Activated CD4-positive, alpha-beta T cell treated with anti-CD3 and anti-CD28 coated beads for 36 hours (primary cell): ENCODE results near the gene ARMCX2. TPM values are rescaled to one million over a fixed set of nuclear protein-coding genes. Genes with fewer than 3 reads are reported as not detected.
"Not testable (repeated sequence)": the region's sequence is repeated elsewhere in the genome, so short reads cannot be mapped to it uniquely, and the experiment has no call there.

Source experiments
- ATAC-seq: fragments of 200-7000 bp; cut with Tn5 transposase; one replicate; pipeline ENCODE4 v1.10.0; 2021; ENCODE audit warnings: mild to moderate bottlenecking, moderate library complexity
- CTCF ChIA-PET: fragments of 350-600 bp; sonication (Branson Sonifier 250); formaldehyde crosslinking; loops from one replicate; lab custom pipeline; 2021; ENCODE audit warnings: antibody characterized with exemption; lab: Charles Lee
- POLR2A ChIA-PET: fragments of 350-600 bp; sonication (Branson Sonifier 250); formaldehyde crosslinking; loops from one replicate; lab custom pipeline; 2021; ENCODE audit warnings: antibody characterized with exemption, inconsistent platforms; lab: Charles Lee
- DNase-seq: peaks from one replicate; pipeline ENCODE4 v3.0.0-alpha.2; 2020
- H3K27ac Mint-ChIP-seq: one replicate; pipeline ENCODE4 v1.8.0; 2021; ENCODE audit warnings: mixed read lengths
- H3K27me3 Mint-ChIP-seq: one replicate; pipeline ENCODE4 v1.8.0; 2021; ENCODE audit warnings: mixed read lengths
- H3K36me3 Mint-ChIP-seq: one replicate; pipeline ENCODE4 v1.8.0; 2021; ENCODE audit warnings: low read depth, mixed read lengths
- H3K4me1 Mint-ChIP-seq: one replicate; pipeline ENCODE4 v1.8.0; 2021; ENCODE audit warnings: mixed read lengths
- H3K4me3 Mint-ChIP-seq: one replicate; pipeline ENCODE4 v1.8.0; 2021; ENCODE audit warnings: mild to moderate bottlenecking, moderate library complexity, mixed read lengths
- H3K9me3 Mint-ChIP-seq: one replicate; pipeline ENCODE4 v1.8.0; 2021; ENCODE audit warnings: low read depth, mixed read lengths
- intact Hi-C, 2 experiments: fragments of 100-400 bp; cut with DNase I in 1 of 2; cut with micrococcal nuclease in 1 of 2; formaldehyde crosslinking; loops; one replicate each; pipeline versions ENCODE4 v1.14.2 to v1.15.1; 2022 to 2024; cut with DNase I, micrococcal nuclease
- total RNA-seq, 2 experiments: library from RNA; stranded (reverse); gene quantifications; one replicate each; pipeline ENCODE4 v1.2.3, GENCODE V29; 2021

ARMCX2 gene
- total RNA-seq, 2 experiments from 2014 or later = 11.0 to 13.6 TPM

GRCh38 chrX:101657495-101657894 lies 2.2 kb downstream of the ARMCX2 start:
- CTCF ChIA-PET = no interaction called here
- Mint-ChIP-seq H3K36me3 (no peaks in the 10 kb centered on the region), H3K4me3 (no peak overlapping the region), H3K27ac (no peak overlapping the region), H3K9me3 (no peaks in the 10 kb centered on the region), H3K4me1 (peaks cover 22% of the 10 kb centered on the region), H3K27me3 (no peaks in the 10 kb centered on the region)
- POLR2A ChIA-PET = no interaction called here
- no peak for ATAC-seq
- no peak for DNase-seq
- intact Hi-C loops = loop anchor here in 1 of 2 experiments (5.0 kb wide), 1 partner anchor 240 kb away; no protein-coding TSS in a partner anchor

- peaks cover 22% of the 10 kb centered on the region for H3K4me1 Mint-ChIP-seq
- H3K9me3 Mint-ChIP-seq = no peaks in the 10 kb centered on the region
- ChIA-PET CTCF (no interaction called here), POLR2A (no interaction called here)
- intact Hi-C loops = loop anchor here in 1 of 2 experiments (5.0 kb wide), 1 partner anchor 240 kb away; no protein-coding TSS in a partner anchor
- no peak overlapping the region for H3K4me3 Mint-ChIP-seq
- DNase-seq (no peak), ATAC-seq (no peak)
- no peaks in the 10 kb centered on the region for H3K27me3 Mint-ChIP-seq
- H3K36me3 Mint-ChIP-seq = no peaks in the 10 kb centered on the region
- H3K27ac Mint-ChIP-seq = no peak overlapping the region
Observed at GRCh38 chrX:101656817-101657216, 2.8 kb downstream of the ARMCX2 start.

GRCh38 chrX:101655534-101655933 lies 4.1 kb downstream of the ARMCX2 start:
- ChIA-PET CTCF (no interaction called here), POLR2A (no interaction called here)
- Mint-ChIP-seq H3K27ac (no peak overlapping the region), H3K27me3 (no peaks in the 10 kb centered on the region), H3K9me3 (no peaks in the 10 kb centered on the region), H3K4me1 (peaks cover 22% of the 10 kb centered on the region), H3K4me3 (peak overlapping the region; percentile 21), H3K36me3 (no peaks in the 10 kb centered on the region)
- intact Hi-C loops = loop anchor here in 1 of 2 experiments (5.0 kb wide), 1 partner anchor 238 kb away; no protein-coding TSS in a partner anchor
- ATAC-seq (no peak), DNase-seq (no peak)

GRCh38 chrX:101647716-101648115 lies 11.9 kb downstream of the ARMCX2 start:
- H3K36me3 Mint-ChIP-seq, H3K4me1 Mint-ChIP-seq, intact Hi-C loops, H3K27ac Mint-ChIP-seq, POLR2A ChIA-PET, H3K9me3 Mint-ChIP-seq, H3K27me3 Mint-ChIP-seq, CTCF ChIA-PET, DNase-seq, ATAC-seq, H3K4me3 Mint-ChIP-seq: not testable (repeated sequence)

- peaks cover 3% of the 10 kb centered on the region for H3K36me3 Mint-ChIP-seq
- H3K9me3 Mint-ChIP-seq = no peaks in the 10 kb centered on the region
- CTCF ChIA-PET = no interaction called here
- DNase-seq (no peak), ATAC-seq (no peak)
- no peak overlapping the region for H3K27ac Mint-ChIP-seq
- no peaks in the 10 kb centered on the region for H3K4me1 Mint-ChIP-seq
- H3K27me3 Mint-ChIP-seq = no peaks in the 10 kb centered on the region
- intact Hi-C loops = no loop called here
- POLR2A ChIA-PET = no interaction called here
- H3K4me3 Mint-ChIP-seq = no peak overlapping the region
Observed at GRCh38 chrX:101642093-101642492, 17.6 kb downstream of the ARMCX2 start.

GRCh38 chrX:101639583-101639982 lies 20.1 kb downstream of the ARMCX2 start:
- intact Hi-C loops = no loop called here
- Mint-ChIP-seq H3K9me3 (no peaks in the 10 kb centered on the region), H3K36me3 (peaks cover 3% of the 10 kb centered on the region), H3K4me3 (no peak overlapping the region), H3K27ac (no peak overlapping the region), H3K27me3 (no peaks in the 10 kb centered on the region), H3K4me1 (no peaks in the 10 kb centered on the region)
- no peak for DNase-seq
- ChIA-PET POLR2A (no interaction called here), CTCF (no interaction called here)
- no peak for ATAC-seq

GRCh38 chrX:101619364-101619763 lies 40.3 kb downstream of the ARMCX2 start:
- Mint-ChIP-seq H3K27me3 (no peaks in the 10 kb centered on the region), H3K4me3 (no peak overlapping the region), H3K27ac (peak overlapping the region; percentile 9), H3K36me3 (peaks cover 18% of the 10 kb centered on the region), H3K9me3 (no peaks in the 10 kb centered on the region), H3K4me1 (peaks cover 46% of the 10 kb centered on the region)
- DNase-seq (no peak), ATAC-seq (no peak)
- ChIA-PET POLR2A (no interaction called here), CTCF (no interaction called here)
- intact Hi-C loops = loop anchor here in 1 of 2 experiments (5.0 kb wide), 2 partner anchors 138 to 178 kb away; no protein-coding TSS in a partner anchor

- intact Hi-C loops = loop anchor here in 1 of 2 experiments (5.0 kb wide), 2 partner anchors 140 to 180 kb away; no protein-coding TSS in a partner anchor
- no peaks in the 10 kb centered on the region for H3K9me3 Mint-ChIP-seq
- CTCF ChIA-PET = no interaction called here
- peak within 1 kb of the TSS; percentile 90 for H3K27ac Mint-ChIP-seq
- H3K4me3 Mint-ChIP-seq = peak within 1 kb of the TSS; percentile 86
- ATAC-seq = peak; percentile 77
- H3K36me3 Mint-ChIP-seq = peaks cover 5% of the 10 kb centered on the region
- no peaks in the 10 kb centered on the region for H3K27me3 Mint-ChIP-seq
- POLR2A ChIA-PET = no interaction called here
- peak; percentile 82 for DNase-seq
- peaks cover 41% of the 10 kb centered on the region for H3K4me1 Mint-ChIP-seq
Observed at GRCh38 chrX:101617211-101618191, 42.1 kb downstream of the ARMCX2 start, which contains the start of gene ARMCX6. Gene ARMCX6 (minus strand): TSS chrX:101618000. CDS start chrX:101616620, 1,380 bp downstream.

GRCh38 chrX:101605728-101606127 lies 53.9 kb downstream of the ARMCX2 start:
- H3K9me3 Mint-ChIP-seq = no peaks in the 10 kb centered on the region
- ATAC-seq (no peak), DNase-seq (no peak)
- H3K27me3 Mint-ChIP-seq = no peaks in the 10 kb centered on the region
- H3K4me1 Mint-ChIP-seq = no peaks in the 10 kb centered on the region
- no peak overlapping the region for H3K4me3 Mint-ChIP-seq
- no peaks in the 10 kb centered on the region for H3K36me3 Mint-ChIP-seq
- intact Hi-C loops = no loop called here
- CTCF ChIA-PET = interaction anchor here (1.1 kb wide), 1 partner anchor 9 kb away, joined by 6 read pairs; no protein-coding TSS in a partner anchor
- no peak overlapping the region for H3K27ac Mint-ChIP-seq
- POLR2A ChIA-PET = interaction anchor here (0.6 kb wide), 1 partner anchor 162 kb away, joined by 3 read pairs; no protein-coding TSS in a partner anchor
